K562 (cell line): ENCODE data around the gene EIF2S2. TPM values are rescaled to one million over a fixed set of nuclear protein-coding genes. Genes with fewer than 3 reads are reported as not detected.

Experiments
- CSDE1 ChIP-seq, 2 experiments: fragments of 450-650 bp; IDR thresholded peaks; 2 replicates each; pipeline ENCODE4 v1.6.1; 2016; ENCODE audit warnings: mild to moderate bottlenecking in 1 of 2
- FUS ChIP-seq: fragments of 200-400 bp; formaldehyde crosslinking; optimal IDR thresholded peaks from 2 replicates; pipeline ENCODE3; 2017; ENCODE audit warnings: low read depth, low read length
- HDAC8 ChIP-seq: fragments of 450-650 bp; IDR thresholded peaks from 2 replicates; pipeline ENCODE4 v1.6.1; 2016; ENCODE audit warnings: mild to moderate bottlenecking, missing genetic modification characterization, moderate library complexity, missing compliant biosample characterization
- MYC ChIP-seq, 2 experiments: fragments of 250-450 bp in 1 of 2; sonication (Bioruptor Pico) in 1 of 2; IDR thresholded peaks; 2 replicates each; pipeline versions ENCODE4 v1.5.1 to v1.6.1; 2012 to 2021; ENCODE audit warnings: low read depth in 2 of 2, borderline replicate concordance in 1 of 2, improper control_type of control experiment in 1 of 2, low read length in 1 of 2, mild to moderate bottlenecking in 1 of 2, moderate library complexity in 1 of 2
- PHB ChIP-seq: fragments of 250-450 bp; sonication (Bioruptor Pico); IDR thresholded peaks from 2 replicates; pipeline ENCODE4 v1.5.0; 2021
- RFX1 ChIP-seq: fragments of 450-650 bp; IDR thresholded peaks from 2 replicates; pipeline ENCODE4 v1.6.1; 2016; ENCODE audit warnings: mild to moderate bottlenecking, moderate library complexity
- SP1 ChIP-seq: sonication (generic); formaldehyde crosslinking; IDR thresholded peaks from 2 replicates; pipeline ENCODE4 v1.8.1; 2022; ENCODE audit warnings: mild to moderate bottlenecking, missing genetic modification reagents
- SUPT5H ChIP-seq: fragments of 450-650 bp; IDR thresholded peaks from 2 replicates; pipeline ENCODE4 v1.6.1; 2016
- TEAD1 ChIP-seq, 2 experiments: fragments of 450-650 bp in 1 of 2; sonication (generic) in 1 of 2; formaldehyde crosslinking; IDR thresholded peaks; 2 replicates each; pipeline versions ENCODE4 v1.4.0 to v1.8.0; 2020 to 2022; ENCODE audit warnings: mild to moderate bottlenecking in 2 of 2, missing genetic modification reagents in 1 of 2
- polyA plus RNA-seq, 8 experiments: library from polyadenylated mRNA; depleted of rRNA in 4 of 8; stranded (reverse) in 5 of 8; unstranded in 3 of 8; fragments of >200 nt; fragmentation: Nextera tagmentation in 2 of 8; fragmentation: Illumina TruSeq in 1 of 8; extraction: Ambion mirVana in 2 of 8; extraction: Trizol in 1 of 8; gene quantifications; 2 replicates each; pipeline versions ENCODE4 v1.2.1 to v1.2.3, GENCODE V29; 2011 to 2014; ENCODE audit warnings: inconsistent platforms in 1 of 8, missing spikeins in 1 of 8
- total RNA-seq, 7 experiments: library from RNA; depleted of rRNA in 6 of 7; stranded (reverse); fragments of >200 nt in 6 of 7; fragmentation: Illumina TruSeq in 2 of 7; extraction: Trizol in 2 of 7; gene quantifications; 2 replicates each; pipeline versions ENCODE4 v1.2.1 to v1.2.3, GENCODE V29; 2011 to 2021; ENCODE audit warnings: low replicate concordance in 1 of 7
- TF ChIP-seq, protein P1 (sequence below): fragments of 450-650 bp; IDR thresholded peaks from 2 replicates; pipeline ENCODE4 v1.6.1; 2016
- TF ChIP-seq, protein P2 (sequence below), 2 experiments: fragments of 250-450 bp in 1 of 2; fragments of 450-650 bp in 1 of 2; sonication (Bioruptor Pico) in 1 of 2; IDR thresholded peaks; 2 replicates each; pipeline versions ENCODE4 v1.6.1 to v1.8.0; 2016 to 2021; ENCODE audit warnings: mild to moderate bottlenecking in 2 of 2, moderate library complexity in 2 of 2, missing compliant biosample characterization in 1 of 2, missing genetic modification characterization in 1 of 2
- TF ChIP-seq, protein P3 (sequence below): fragments of 200-800 bp; sonication (Bioruptor generic); IDR thresholded peaks from 2 replicates; pipeline ENCODE4 v1.6.1; 2017; ENCODE audit warnings: missing genetic modification characterization, missing compliant biosample characterization
- TF ChIP-seq, protein P4 (sequence below), 2 experiments: IDR thresholded peaks; 2 replicates each; pipeline ENCODE4 v1.6.1; 2012; ENCODE audit warnings: improper control_type of control experiment in 2 of 2, low read depth in 2 of 2, low read length in 2 of 2, borderline replicate concordance in 1 of 2
- TF ChIP-seq, protein P5 (sequence below): fragments of 450-650 bp; formaldehyde crosslinking; IDR thresholded peaks from 2 replicates; pipeline ENCODE4 v1.4.0; 2022; ENCODE audit warnings: mild to moderate bottlenecking, moderate library complexity

EIF2S2 gene
- total and polyA plus RNA-seq, 9 of the 15 experiments (the other 6 are each of a cell fraction or from before 2014, with no cell fraction given), result 79.7 to 220 (median 154) TPM

DNA sequence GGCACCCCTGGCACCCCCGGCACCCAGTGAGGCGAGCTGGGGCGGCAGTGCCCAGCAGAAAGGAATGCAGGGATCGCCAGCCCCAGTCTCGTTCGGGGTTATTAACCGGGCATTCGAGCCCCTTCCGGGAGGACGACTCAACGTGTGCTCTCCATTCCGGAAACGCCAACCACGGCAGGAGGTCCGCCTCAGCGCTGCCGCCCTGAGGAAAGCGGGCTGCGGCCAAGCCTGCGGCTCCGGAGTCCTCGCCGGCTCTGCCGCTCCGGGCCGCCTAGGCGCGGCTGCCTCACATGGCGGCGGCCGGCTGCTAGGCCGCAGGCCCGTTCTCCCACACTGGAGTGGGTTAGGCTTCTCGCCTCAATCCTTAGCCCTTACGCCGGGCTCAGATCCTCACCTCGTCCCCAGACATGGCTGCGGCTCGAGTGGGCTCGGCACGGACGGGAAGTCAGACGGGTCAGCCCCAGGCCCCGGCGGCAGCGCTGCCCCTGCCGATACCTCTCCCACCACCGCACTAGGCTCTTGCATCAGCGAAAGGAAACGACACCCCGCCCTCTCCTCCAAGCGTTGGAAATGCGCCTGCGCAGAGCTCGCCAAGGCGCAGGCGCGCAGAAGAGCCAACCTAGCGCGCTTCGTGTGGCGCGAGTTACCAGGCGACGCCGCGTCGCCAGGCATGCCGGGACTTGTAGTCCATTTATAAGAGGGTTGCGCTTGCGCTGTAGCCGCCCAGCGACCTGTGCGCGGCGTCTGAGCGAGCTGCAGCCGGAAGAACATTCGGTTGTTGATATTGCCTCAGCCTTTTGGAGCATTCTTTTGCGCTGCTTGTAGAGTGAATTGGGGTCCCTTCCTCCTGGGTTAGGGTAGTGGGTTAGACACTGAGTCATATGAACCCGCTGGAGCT lies at the start of gene EIF2S2 (continued):
- TF ChIP-seq, protein P1, sequence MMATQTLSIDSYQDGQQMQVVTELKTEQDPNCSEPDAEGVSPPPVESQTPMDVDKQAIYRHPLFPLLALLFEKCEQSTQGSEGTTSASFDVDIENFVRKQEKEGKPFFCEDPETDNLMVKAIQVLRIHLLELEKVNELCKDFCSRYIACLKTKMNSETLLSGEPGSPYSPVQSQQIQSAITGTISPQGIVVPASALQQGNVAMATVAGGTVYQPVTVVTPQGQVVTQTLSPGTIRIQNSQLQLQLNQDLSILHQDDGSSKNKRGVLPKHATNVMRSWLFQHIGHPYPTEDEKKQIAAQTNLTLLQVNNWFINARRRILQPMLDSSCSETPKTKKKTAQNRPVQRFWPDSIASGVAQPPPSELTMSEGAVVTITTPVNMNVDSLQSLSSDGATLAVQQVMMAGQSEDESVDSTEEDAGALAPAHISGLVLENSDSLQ, result 0 out of 2 replicates have a peak, but pooled peaks have one; percentile 1
- TF ChIP-seq, protein P2, sequence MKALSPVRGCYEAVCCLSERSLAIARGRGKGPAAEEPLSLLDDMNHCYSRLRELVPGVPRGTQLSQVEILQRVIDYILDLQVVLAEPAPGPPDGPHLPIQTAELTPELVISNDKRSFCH (CRISPR knock-in tag; IDR thresholded peaks at IDR 0.05), result no peak
- TF ChIP-seq, protein P2 (tag; IDR thresholded peaks at IDR 0.05), result peak; percentile 77
- TF ChIP-seq CSDE1 (IDR thresholded peaks at IDR 0.05) (peak in 1 of 2 experiments; percentile 87; a peak in 2 of 4 replicates), MYC (IDR thresholded peaks at IDR 0.05; ENCODE audit: low read depth, low read length) (peak; percentile 93), MYC (CRISPR knock-in tag; IDR thresholded peaks at IDR 0.05; ENCODE audit: borderline replicate concordance, low read depth) (peak; percentile 94; the same call in 1 of the 2 replicates), SP1 (CRISPR knock-in tag) (peak; percentile 28; the same call in 1 of the 2 replicates), SUPT5H (peak; percentile 98), TEAD1 (CRISPR knock-in tag; IDR thresholded peaks at IDR 0.05) (peak in 1 of 2 experiments; percentile 65; a peak in 1 of 4 replicates), RFX1 (peak; percentile 94), HDAC8 (tag) (no peak), FUS (peak; percentile 30), PHB (CRISPR knock-in tag) (0 out of 2 replicates have a peak, but pooled peaks have one; percentile 57)
- TF ChIP-seq, protein P3, sequence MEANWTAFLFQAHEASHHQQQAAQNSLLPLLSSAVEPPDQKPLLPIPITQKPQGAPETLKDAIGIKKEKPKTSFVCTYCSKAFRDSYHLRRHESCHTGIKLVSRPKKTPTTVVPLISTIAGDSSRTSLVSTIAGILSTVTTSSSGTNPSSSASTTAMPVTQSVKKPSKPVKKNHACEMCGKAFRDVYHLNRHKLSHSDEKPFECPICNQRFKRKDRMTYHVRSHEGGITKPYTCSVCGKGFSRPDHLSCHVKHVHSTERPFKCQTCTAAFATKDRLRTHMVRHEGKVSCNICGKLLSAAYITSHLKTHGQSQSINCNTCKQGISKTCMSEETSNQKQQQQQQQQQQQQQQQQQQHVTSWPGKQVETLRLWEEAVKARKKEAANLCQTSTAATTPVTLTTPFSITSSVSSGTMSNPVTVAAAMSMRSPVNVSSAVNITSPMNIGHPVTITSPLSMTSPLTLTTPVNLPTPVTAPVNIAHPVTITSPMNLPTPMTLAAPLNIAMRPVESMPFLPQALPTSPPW (CRISPR knock-in tag), result peak; percentile 77
- TF ChIP-seq, protein P4, sequence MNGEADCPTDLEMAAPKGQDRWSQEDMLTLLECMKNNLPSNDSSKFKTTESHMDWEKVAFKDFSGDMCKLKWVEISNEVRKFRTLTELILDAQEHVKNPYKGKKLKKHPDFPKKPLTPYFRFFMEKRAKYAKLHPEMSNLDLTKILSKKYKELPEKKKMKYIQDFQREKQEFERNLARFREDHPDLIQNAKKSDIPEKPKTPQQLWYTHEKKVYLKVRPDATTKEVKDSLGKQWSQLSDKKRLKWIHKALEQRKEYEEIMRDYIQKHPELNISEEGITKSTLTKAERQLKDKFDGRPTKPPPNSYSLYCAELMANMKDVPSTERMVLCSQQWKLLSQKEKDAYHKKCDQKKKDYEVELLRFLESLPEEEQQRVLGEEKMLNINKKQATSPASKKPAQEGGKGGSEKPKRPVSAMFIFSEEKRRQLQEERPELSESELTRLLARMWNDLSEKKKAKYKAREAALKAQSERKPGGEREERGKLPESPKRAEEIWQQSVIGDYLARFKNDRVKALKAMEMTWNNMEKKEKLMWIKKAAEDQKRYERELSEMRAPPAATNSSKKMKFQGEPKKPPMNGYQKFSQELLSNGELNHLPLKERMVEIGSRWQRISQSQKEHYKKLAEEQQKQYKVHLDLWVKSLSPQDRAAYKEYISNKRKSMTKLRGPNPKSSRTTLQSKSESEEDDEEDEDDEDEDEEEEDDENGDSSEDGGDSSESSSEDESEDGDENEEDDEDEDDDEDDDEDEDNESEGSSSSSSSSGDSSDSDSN (IDR thresholded peaks at IDR 0.05; ENCODE audit: borderline replicate concordance in 1 of 2, low read depth in 2 of 2, low read length in 2 of 2), result peak; percentile 50 to 72; a peak in 2 of 4 replicates
- TF ChIP-seq, protein P5, sequence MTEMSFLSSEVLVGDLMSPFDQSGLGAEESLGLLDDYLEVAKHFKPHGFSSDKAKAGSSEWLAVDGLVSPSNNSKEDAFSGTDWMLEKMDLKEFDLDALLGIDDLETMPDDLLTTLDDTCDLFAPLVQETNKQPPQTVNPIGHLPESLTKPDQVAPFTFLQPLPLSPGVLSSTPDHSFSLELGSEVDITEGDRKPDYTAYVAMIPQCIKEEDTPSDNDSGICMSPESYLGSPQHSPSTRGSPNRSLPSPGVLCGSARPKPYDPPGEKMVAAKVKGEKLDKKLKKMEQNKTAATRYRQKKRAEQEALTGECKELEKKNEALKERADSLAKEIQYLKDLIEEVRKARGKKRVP (CRISPR knock-in tag), result peak; percentile 99
